Measurements from ENCODE around the gene CDK2AP2. TPM values are rescaled to one million over a fixed set of nuclear protein-coding genes. Genes with fewer than 3 reads are reported as not detected.
"Not testable (repeated sequence)": the region's sequence is repeated elsewhere in the genome, so short reads cannot be mapped to it uniquely, and the experiment has no call there.

The CDK2AP2 gene
- total RNA-seq, 4 donors from 2014 or later, result 32.0 to 55.2 (median 38.1) TPM

GRCh38 chr11:67466962-67467771 lies 40.8 kb downstream of the CDK2AP2 start:
- intact Hi-C loops (cut with DNase I), result no loop called here
- Histone ChIP-seq H3K36me3 (peaks cover 0 to 21% (median 0%) of the 10 kb centered on the region in 3 donors), H3K9me3 (no peaks in the 10 kb centered on the region), H3K4me1 (peaks cover 37 to 62% (median 38%) of the 10 kb centered on the region in 3 donors), H3K27me3 (no peaks in the 10 kb centered on the region), H3K27ac (peak overlapping the region; percentile 94 to 97 (median 96)), H3K4me3 (peak overlapping the region; percentile 84 to 94 (median 86))
- 55 to 71% methylated on average over 7 to 9 of the region's 11 CpGs for whole genome bisulfite sequencing, 2 donors
- TF ChIP-seq POLR2A (IDR thresholded peaks at IDR 0.05), result no peak
- no peak for TF ChIP-seq CTCF (IDR thresholded peaks at IDR 0.05)
- no peak for DNase-seq

- H3K4me1 ChIP-seq, result peaks cover 37 to 62% (median 38%) of the 10 kb centered on the region in 3 donors
- no peak for TF ChIP-seq POLR2A (IDR thresholded peaks at IDR 0.05)
- intact Hi-C loops (cut with DNase I), result no loop called here
- peak overlapping the region in 3 of 4 donors; percentile 96 to 97 (median 96) for H3K27ac ChIP-seq
- no peak for DNase-seq
- 60 to 93% methylated on average over 1 to 4 of the region's 5 CpGs for WGBS, 2 donors
- no peak overlapping the region for H3K4me3 ChIP-seq
- no peaks in the 10 kb centered on the region for H3K27me3 ChIP-seq
- H3K9me3 ChIP-seq, result no peaks in the 10 kb centered on the region
- peaks cover 0 to 21% (median 0%) of the 10 kb centered on the region in 3 donors for H3K36me3 ChIP-seq
Observed at GRCh38 chr11:67466367-67466766, 41.6 kb downstream of the CDK2AP2 start.

- H3K27ac ChIP-seq, result peak overlapping the region; percentile 93 to 98 (median 96)
- H3K36me3 ChIP-seq, result peaks cover 0 to 21% (median 0%) of the 10 kb centered on the region in 3 donors
- WGBS, 2 donors, result 48 to 50% methylated on average over 1 to 2 of the region's 2 CpGs
- H3K9me3 ChIP-seq; H3K27me3 ChIP-seq; DNase-seq; intact Hi-C loops (cut with DNase I): not testable (repeated sequence)
- H3K4me1 ChIP-seq, result peaks cover 37 to 63% (median 38%) of the 10 kb centered on the region in 3 donors
- H3K4me3 ChIP-seq, result peak overlapping the region in 3 of 4 donors; percentile 47 to 75 (median 50)
Observed at GRCh38 chr11:67465530-67465929, 42.4 kb downstream of the CDK2AP2 start.

- Histone ChIP-seq H3K4me3 (peak overlapping the region; percentile 35 to 75 (median 48)), H3K4me1 (peaks cover 37 to 67% (median 38%) of the 10 kb centered on the region in 3 donors), H3K27me3 (no peaks in the 10 kb centered on the region), H3K27ac (peak overlapping the region; percentile 93 to 98 (median 96)), H3K36me3 (peaks cover 0 to 21% (median 0%) of the 10 kb centered on the region in 3 donors), H3K9me3 (no peaks in the 10 kb centered on the region)
- WGBS, 2 donors, result 0 to 40% methylated on average over 3 of the region's 3 CpGs
- intact Hi-C loops (cut with DNase I), result no loop called here
- DNase-seq, result no peak
- no peak for TF ChIP-seq POLR2A (IDR thresholded peaks at IDR 0.05)
- TF ChIP-seq CTCF (IDR thresholded peaks at IDR 0.05), result no peak
Observed at GRCh38 chr11:67465189-67465510, 42.8 kb downstream of the CDK2AP2 start.

- TF ChIP-seq POLR2A (IDR thresholded peaks at IDR 0.05) (peak in 2 of 4 donors; percentile 8 to 73), CTCF (IDR thresholded peaks at IDR 0.05) (peak in 1 of 6 experiments; percentile 6)
- no peaks in the 10 kb centered on the region for H3K27me3 ChIP-seq
- H3K9me3 ChIP-seq, result no peaks in the 10 kb centered on the region
- peak overlapping the region; percentile 93 to 98 (median 96) for H3K27ac ChIP-seq
- 12 to 44% methylated on average over 5 to 8 of the region's 56 CpGs for WGBS, 2 donors
- peak overlapping the region; percentile 35 to 75 (median 48) for H3K4me3 ChIP-seq
- H3K36me3 ChIP-seq, result peaks cover 0 to 21% (median 0%) of the 10 kb centered on the region in 3 donors
- intact Hi-C loops (cut with DNase I), result no loop called here
- DNase-seq, result peak; percentile 72
- H3K4me1 ChIP-seq, result peaks cover 34 to 67% (median 38%) of the 10 kb centered on the region in 3 donors
Observed at GRCh38 chr11:67464411-67465188, 43.4 kb downstream of the CDK2AP2 start.

Data from esophagus squamous epithelium (tissue), 5 donors.